GM19043 (cell line): ENCODE results near the gene CTNND2.
"Not testable (repeated sequence)": the region's sequence is repeated elsewhere in the genome, so short reads cannot be mapped to it uniquely, and the experiment has no call there.

Experiments used
- ATAC-seq: cut with Tn5 transposase; IDR thresholded peaks from one replicate; pipeline ENCODE4 v1.9.1; 2021; ENCODE audit warnings: low read depth; ENCODE audit not compliant: unreplicated experiment

Gene CTNND2

DNA sequence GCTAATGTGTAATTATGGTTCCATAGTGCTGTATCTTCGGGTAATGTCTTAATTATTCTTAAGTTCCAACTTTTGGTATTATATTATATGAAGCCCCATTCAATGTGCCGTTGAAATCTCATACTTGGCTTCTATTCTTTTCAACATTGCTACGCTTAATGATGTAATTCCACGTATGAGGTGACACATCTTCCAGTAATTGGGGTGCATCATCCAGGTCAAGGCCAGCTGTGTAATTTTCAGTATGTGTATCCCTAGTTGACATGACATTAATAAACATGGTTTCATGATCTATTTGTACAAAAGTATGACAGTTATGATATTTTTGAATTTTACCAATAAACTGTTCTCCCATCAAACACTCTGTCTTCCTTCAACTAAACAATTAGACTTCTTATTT is 546.3 kb downstream of the CTNND2 start:
- ATAC-seq, result no peak

DNA sequence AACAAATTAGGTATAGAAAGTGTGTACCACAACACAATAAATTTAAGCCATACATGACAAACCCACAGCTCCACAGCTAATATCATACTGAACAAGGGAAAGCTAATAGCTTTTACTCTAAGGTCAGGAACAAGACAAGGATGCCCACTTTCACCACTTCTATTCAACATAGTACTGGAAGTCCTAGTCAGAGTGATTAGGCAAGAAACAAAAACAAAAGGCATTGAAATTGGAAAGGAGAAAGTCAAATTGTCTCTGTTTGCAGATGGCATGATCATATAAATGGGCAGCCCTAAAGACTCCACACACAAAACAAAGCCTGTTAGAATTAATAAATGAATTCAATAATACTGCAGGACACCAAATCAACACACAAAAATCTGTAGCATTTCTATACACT is 548.8 kb downstream of the CTNND2 start:
- ATAC-seq, result no peak

DNA sequence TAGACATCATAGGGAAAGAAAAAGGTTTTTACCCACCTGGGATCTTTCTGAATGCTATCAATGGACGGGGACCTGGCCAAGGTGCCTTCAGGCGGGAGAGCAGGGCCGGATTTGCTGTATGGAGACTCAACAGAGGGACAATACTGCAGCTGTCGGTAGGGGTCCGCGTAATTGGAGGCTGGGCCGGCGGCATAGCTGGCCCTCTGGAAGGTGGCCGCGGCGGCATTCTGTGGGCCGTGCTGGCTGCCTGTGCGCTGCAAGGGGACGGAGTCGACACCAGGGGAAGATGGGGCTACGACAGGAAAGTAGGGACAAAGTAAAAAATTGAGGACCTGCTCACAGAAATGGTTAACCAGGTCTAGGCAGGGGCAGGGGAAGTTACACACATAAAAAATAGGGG is 557.9 kb downstream of the CTNND2 start:
- ATAC-seq, result no peak

DNA sequence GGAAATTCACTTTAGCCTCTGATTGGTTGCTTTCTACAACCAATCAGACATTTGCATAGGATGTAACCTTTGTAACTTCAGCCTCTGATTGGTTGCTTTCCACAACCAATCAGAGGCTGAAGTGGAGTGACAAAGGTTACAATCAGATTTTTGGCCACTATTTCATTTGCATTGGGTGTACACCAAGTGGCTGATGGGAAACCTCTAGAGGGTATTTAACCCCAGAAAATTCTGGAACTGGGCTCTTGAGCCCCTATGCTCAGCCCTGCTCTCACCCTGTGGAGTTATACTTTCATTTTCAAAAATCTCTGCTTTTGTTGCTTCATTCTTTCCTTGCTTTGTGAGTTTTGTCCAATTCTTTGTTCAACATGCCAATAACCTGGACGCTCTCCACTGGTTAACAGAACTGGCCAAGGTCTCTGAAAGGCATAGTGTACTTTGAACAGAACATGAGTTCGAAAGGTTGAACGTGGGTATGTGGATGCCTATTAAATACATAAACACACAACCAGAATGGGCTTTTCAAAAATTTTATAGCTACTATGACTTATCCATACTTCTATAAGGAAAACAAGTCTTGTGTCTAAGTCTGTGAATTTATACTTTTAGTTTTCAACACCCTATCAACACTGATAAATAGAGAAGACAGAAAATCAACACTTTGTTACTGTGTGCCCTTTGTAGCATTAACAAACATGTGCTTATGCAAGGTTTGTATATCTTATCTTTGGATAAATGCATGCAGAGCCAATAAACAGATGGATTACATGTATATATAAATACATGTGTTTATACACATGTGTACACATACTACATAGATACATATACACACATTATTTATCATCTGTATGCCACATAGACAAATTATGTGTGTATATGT is 568.1 kb downstream of the CTNND2 start:
- ATAC-seq, result no peak

DNA sequence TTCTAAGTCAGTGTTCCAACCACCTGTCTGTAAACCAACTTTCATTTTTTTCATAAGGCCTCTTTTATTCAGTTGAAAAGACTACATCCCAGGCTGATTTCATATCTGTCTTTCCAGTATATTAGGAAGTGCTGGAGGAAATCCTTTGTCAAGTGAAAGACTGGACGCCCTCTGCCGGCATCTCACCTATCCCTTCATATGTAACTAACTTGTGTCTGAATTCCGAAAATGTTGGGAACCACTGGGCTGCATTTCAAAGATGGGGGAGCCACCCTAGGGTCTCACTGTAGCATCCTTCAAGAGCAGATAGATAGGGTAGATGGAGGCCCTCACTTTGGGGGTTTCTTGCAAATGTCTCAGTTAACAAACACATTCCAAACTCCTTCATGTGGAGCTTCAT is 569.8 kb downstream of the CTNND2 start:
- ATAC-seq, result no peak

DNA sequence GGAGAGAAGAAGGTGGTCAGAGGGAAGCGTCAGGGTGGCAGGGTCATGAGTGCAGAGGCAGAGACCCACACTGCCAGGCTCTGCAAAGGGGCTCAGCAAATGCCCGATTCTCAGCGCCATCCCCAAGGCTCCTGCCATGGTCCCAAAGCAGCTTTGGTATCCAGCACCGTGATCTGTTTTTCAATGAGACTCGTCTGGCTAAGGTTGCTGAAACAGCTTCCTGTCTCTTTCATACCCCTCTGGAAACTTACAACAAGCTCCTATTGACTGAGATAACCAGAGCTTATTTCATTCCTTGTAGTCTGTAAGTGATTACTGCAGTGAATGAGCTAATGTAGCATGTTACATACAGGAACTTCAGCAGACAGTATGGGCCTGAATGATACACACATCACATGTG is 574.6 kb downstream of the CTNND2 start:
- ATAC-seq, result no peak

DNA sequence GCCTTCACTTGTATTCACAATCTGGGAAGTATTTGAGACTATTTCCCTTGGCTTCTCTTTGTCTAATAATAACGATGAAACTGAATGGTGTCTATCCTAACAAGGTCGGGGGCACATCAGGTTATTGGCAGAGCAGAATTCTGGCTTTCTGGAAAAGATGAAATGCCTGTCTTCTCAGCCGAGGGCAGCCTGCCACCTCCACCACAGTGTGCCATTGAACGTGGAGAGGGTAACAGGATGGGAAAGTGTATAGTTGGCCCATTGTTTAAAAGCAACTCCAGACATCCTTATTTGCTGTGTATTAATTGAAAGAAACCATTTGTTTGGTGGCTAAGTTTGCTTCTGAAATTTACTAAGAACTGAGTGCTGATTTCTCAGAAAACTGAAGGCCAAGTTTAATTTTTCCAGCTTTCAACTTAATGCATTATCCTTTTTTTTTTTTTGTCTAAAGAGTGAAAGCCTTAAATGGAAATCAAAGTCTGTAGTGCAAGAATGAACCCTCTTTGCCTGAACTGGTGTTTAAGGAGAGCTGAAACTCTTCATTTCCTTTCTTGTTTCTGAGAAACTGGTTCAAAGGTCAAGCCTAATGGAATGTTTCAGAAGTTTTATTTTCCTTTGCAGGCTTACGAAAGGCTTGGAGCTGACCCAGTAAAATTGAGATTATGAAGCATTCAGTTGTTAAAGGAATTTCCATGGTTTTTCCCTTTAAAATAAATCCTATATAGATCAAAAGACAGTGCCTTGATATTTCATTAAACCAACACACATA is 579.5 kb downstream of the CTNND2 start:
- ATAC-seq, result no peak

DNA sequence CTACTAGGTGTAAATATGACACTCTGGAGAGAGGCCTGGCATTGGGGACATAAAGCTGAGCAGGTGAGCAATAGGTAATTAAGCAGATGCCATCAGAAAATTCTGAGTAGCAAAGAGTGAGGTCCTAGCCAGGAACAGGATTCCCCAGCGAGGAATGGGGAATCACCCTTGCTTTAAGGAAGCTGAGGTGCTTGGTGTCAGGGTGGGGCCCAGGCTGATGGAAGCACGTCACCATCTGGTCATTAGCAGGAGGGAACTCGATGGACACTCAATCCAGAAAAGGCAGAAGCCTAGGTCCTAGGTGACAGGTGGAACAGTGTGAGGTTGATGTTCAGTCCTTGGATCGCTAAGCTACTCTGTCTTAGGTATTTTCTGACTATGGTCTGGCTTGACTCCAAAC is 580.5 kb downstream of the CTNND2 start:
- ATAC-seq, result no peak

DNA sequence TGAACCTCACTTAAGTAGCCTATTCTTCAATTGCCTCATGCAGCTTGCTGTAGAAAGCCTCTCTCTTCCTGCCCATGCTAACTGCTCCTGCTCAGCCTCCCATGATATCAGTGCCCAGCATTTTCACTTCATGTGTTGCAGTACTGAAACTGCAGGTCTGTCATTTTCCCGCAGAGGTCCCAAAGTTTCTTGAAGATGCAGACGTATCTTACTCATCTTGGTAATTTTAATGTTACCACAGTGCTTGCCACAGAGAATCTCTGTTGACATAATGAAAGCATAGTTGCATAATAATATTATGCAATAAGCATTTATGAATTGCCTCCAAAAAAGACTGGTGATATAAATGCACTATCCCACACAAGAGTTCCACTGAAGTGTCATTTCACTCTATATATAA is 582.1 kb downstream of the CTNND2 start:
- no peak for ATAC-seq

DNA sequence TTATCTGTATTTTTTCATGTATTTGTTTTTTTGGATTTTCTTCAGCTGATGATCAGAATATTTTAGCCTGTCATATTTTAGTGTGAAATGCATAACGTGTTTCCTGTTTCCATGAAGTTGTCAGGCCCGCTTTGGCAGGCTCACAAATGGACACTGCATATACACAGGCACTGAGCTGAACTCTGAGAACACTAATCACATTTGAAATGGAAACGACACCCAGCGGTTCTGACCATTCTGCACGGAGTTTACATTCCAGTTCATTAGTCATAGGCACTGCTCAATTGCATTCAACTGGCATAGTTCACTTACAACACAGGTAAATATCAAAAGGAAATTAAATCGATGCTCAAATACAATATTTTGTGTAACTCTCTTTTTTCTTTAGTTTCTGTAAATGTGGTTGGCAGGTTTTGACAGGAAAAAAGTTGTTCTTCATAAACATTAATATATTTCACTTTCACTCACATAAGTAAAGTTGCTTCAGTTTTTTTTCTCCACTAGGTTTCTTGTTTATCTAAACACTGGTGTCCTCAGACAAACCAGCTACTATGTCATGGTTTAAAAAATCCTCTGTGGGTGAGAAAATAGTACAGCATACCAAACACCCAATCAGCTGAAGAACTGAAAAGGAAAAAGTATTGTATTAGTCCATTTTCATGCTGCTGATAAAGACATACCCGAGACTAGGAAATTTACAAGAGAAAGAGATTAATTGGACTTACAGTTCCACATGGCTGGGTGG is 584.2 kb downstream of the CTNND2 start:
- ATAC-seq, result no peak

DNA sequence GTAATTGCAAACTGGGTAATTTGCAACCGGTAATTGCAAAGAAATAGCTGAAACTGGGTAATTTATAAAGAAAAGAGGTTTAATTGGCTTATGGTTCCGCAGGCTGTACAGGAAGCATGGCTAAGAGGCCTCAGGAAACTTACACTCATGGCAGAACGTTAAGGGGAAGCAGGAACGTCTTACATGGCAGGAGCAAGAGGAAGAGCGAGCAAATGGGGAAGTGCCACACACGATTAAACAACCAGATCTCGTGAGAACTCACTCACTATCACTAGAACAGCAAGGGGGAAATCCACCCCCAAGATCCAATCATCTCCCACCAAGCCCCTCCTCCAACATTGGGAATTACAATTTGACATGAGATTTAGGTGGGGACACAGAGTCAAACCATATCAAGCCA is 590.6 kb downstream of the CTNND2 start:
- ATAC-seq, result not testable (repeated sequence)

DNA sequence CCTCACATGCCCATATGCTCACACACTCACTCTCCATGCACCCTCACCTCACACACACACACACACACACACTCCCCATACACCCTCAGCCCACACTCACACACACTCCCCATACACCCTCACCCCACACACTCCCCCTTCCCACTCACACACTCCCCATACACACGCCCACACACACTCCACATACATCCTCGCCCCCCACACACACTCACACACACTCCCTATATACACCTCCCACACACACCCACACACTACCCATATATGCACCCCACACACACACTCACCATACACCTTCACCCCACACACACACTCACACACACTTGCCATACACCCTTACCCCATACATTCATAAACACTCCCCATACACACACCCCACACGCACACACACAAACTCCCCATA is 592.5 kb downstream of the CTNND2 start:
- ATAC-seq, result no peak

DNA sequence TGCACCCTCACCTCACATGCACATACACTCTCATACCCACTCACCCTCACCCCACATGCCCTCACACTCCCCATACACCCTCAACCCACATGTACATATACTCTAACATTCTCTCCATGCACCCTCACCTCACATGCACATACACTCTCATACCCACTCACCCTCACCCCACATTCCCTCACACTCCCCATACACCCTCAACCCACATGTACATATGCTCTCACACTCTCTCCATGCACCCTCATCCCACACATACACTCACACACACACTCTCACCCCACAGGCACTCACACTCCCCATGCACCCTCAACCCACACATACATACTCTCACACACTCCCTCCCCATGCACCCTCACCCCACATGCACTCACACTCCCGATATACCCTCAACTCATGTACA is 593.0 kb downstream of the CTNND2 start:
- no peak for ATAC-seq

DNA sequence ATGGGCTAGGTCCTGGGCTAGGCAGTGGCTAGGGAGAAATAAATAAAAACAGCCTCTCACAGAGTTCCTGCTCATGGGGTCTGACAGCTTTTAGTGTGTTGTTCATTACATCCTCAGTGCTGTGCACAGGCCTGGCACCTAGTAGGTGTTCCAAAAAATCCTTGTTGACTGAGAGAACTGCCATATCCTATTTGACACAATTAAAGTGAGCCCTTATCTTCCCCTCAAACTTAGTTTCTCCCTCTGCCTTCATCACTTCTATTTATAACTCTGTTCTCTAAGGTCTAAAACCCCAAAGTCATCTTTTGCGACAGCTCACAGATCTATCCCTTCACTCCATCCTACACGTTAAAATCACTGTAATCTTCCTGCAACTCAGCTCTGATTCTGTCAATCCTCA is 594.1 kb downstream of the CTNND2 start:
- ATAC-seq, result no peak

DNA sequence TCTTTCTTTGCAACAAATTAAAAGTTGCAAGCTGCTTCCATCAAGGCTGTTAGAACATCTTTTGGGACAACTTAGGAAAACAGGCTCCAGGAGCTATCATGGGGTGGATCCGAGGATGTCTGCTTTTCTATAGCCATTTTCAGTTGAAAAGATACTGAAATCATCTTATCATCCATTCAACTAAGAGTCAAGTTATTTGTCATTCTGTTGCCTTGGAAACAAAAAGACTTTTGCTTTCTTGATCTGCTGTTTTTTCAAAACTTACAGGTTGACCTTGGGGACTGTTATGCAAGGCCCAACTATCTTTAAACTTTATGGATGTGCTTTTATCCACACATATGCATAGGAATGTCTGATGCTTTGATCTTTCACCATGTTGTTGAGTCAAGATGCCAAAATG is 597.9 kb downstream of the CTNND2 start:
- no peak for ATAC-seq

DNA sequence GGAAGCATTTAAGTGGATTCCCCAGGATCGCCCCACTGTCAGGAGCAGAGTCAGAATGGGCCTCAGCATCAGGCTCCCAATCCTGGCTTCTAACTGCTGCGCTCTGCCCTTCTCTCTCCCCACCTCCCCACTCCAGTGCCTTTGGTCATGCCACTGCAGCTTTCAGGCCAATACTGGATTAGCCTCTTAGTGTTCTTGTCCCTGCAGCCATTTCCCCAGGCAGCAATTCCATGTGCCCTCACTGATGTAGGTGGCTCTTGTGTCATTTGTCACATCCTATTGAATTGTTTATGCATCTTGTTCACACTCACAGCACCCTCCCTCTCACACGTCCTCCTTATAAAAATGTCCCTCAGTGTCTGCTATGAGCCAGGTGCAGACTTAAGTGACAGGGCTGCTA is 599.0 kb downstream of the CTNND2 start:
- no peak for ATAC-seq

DNA sequence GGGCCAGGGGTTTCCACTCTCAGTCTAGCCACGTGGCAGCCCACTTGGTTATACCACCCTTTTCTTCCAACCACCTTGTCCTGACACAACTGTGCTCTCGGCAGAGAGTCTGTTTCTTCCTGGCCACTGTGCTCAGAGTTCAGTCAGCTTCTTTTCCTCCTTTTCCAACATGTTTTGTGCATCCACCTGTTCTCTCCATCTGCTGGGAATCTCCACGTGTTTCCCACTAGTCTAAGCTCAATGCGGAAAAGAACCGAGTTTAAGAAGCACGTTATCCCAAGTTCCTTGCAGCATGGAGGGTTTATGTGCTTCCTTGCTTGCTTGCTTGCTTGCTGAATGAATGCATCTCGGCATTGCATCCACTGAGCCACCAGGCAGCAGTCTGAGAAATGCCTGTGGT is 599.6 kb downstream of the CTNND2 start:
- no peak for ATAC-seq

DNA sequence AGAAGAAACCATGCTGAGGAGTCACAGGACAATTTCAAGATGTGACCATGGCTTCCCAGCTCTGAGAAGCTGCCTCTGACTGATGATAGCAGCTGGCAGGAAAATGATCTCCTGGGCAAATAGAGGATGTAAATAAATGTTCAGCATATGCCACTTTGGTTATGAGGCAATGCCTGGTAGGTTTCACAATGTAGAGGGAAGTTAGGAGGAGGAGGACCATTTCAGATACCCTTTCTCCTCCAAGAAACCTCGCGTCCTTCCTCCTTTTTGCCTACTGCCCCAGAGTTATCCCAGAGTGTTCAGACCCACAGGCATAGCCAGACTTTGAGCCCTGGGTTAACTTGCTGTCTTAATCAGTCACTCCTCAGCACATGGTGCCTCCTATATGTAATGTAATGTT is 601.6 kb downstream of the CTNND2 start:
- ATAC-seq, result no peak

DNA sequence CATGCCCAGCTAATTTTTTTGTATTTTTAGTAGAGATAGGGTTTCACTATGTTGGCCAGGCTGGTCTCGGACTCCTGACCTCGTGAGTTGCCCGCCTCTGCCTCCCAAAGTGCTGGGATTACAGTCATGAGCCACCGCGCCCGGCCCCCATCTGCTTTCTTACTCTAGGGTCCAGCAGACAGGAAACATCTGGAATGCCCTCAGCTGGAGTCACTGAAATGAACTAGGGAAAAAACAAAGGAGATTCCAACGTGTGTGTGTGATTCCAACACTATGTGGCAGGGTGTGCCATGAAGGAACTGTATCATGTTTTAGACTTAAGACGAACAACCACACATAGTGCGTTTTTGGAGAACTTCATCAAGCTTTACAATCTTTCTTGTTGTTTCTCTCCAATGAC is 603.1 kb downstream of the CTNND2 start:
- ATAC-seq, result no peak

DNA sequence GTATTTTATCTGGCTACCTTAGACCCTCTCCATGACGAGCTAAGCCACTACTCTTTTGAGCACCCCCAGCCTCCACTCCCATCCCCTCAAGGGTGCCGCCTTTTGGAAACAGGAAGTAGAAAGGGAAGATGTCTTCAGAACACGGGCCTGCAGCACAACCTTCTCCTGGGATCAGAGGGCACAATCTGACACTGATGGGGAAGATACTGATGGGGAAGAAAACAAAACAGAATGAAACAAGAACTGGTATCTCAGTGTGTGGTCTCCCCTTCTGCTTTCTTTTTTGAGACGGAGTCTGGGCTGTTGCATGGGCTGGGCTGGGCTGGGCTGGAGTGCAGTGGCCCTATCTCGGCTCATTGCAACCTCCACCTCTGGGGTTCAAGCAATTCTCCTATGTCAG is 603.5 kb downstream of the CTNND2 start:
- no peak for ATAC-seq

DNA sequence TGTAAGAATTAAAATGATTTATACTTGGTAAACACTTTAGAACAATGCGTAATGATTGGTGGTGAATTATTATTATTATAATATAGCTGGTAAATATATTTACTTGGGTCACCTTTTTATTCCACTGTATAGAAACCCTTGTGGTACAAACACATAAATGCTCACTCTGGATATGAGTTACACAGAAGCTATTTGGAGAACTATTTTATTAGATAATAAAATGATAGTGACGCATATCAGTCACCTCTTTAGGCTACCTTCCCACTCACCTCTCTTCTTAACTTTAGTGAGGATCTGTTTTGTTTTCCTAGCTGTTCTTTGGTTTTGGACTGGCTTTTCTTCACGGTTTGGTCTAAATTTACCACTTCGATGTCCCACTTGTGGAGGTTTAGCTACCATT is 605.4 kb downstream of the CTNND2 start:
- no peak for ATAC-seq
